IPS-NIHi7 (cell line): ENCODE results near the gene FAM161A.

Source experiments
- DNase-seq: peaks from one replicate; pipeline ENCODE4 v3.0.0; 2012; ENCODE audit warnings: mixed read lengths; ENCODE audit errors: extremely low spot score

Gene FAM161A

DNA sequence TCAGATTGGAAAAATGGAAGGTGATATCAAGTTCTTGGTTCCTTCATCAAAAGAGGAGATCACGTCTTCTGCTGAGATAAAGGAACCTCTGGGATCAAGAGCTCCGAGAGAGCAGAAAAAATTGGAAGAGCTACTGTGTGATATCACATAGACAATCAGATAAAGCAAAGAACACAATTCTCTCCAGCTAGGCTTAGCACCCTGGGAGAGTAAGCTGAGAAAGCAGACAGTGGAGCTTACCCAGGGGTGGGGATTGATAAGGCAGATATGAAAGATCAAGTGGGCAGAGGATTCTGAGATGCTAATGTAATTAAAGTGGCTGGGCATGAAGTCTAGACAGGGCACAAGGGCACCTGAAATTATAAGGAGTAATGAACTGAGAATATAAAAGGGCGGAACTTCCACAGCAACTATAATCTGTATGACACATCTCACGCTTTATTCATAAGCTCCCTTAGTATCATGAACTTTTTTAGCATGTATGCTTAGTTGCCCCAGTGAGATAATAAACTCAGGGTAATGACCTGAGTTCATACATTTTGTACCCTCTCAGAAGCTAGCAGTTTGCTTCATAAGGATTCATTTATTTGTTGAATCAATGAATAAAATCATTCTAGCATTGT is 65.8 kb downstream of the FAM161A start:
- DNase-seq: no peak

DNA sequence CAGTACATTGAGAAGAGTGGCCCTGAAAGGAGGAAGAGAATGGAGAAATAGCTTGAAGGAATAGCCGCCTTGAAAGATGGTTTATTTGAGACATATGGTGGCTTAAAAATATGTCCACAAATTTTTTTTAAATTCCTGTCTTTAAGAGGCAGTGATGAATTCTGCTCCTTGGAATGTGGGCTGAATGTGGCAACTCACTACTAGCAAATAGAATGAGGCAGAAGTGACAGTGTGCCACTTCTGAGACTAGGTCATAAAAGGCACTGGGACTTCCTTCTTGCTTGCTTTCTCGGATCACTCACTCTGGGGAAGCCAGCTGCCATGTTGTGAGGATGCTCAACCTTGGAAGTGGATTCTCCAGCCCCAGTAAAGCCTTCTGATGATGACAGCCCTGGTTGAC is 67.0 kb downstream of the FAM161A start:
- no peak for DNase-seq

GRCh38 chr2:61785583-61785982 is 68.3 kb downstream of the FAM161A start:
- no peak for DNase-seq

- no peak for DNase-seq
Observed at GRCh38 chr2:61784643-61785042, 69.2 kb downstream of the FAM161A start.

DNA sequence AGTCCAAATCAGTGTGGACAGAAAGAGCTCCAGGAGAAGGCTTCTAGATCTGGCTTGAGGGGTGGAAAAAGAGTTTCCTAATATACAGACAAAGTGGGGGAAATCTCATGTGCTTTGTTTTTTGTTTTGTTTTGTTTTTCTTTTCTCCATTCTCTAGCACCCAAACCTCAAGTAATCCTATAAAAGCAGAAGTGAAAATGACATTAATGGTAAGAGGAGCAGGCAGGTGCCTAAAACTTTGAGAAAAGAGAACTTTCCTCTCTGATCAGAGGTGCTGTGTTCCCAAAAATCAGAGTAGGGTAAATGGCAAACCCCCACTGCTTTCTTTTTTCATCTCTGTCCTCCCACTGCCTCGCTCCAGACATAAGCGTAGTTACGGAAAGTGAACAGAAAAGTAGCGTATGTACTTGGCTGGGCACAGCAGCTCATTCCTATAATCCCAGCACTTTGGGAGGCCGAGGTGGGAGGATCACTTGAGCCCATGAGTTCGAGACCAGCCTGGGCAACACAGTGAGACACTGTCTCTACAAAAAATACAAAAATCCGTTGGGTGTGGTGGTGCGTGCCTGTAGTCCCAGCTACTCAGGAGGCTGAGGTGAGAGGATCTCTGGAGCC is 77.8 kb downstream of the FAM161A start:
- DNase-seq: no peak
